H1 (cell line): Measurements from ENCODE around the gene RMND5A. TPM values are rescaled to one million over a fixed set of nuclear protein-coding genes. Genes with fewer than 3 reads are reported as not detected.

ENCODE experiments used
- CTCF ChIA-PET: fragments of 300-600 bp; sonication (Branson Sonifier 250); formaldehyde crosslinking; loops from one replicate; lab custom pipeline; 2021; ENCODE audit not compliant: partially characterized antibody; lab: Charles Lee
- POLR2A ChIA-PET: fragments of 300-600 bp; sonication (Branson Sonifier 250); formaldehyde crosslinking; loops from one replicate; lab custom pipeline; 2021; ENCODE audit warnings: inconsistent platforms; ENCODE audit not compliant: partially characterized antibody; lab: Charles Lee
- DNase-seq, 2 experiments: peaks; one replicate each; pipeline versions ENCODE4 v3.0.0 to v3.0.0-alpha.2; 2010 to 2022; ENCODE audit warnings: low spot score in 2 of 2, low read depth in 1 of 2, mixed read lengths in 1 of 2
- FAIRE-seq: peaks from 2 replicates; lab custom pipeline; 2011; peaks lifted over from hg19 to GRCh38; lab: Jason Lieb, UNC
- H2AFZ ChIP-seq: 2 replicates; pipeline ENCODE4 v1.8.1; 2012; ENCODE audit warnings: low read length, inconsistent platforms
- H2AK5ac ChIP-seq: 2 replicates; pipeline ENCODE4 v1.6.1; 2013; ENCODE audit warnings: low read depth, low read length
- H2BK120ac ChIP-seq: replicated peaks from 2 replicates; pipeline ENCODE3; 2013; ENCODE audit warnings: low read depth, low read length, inconsistent platforms
- H2BK12ac ChIP-seq: 2 replicates; pipeline ENCODE4 v1.6.1; 2013; ENCODE audit warnings: low read depth, low read length
- H2BK15ac ChIP-seq: 2 replicates; pipeline ENCODE4 v1.6.1; 2013; ENCODE audit warnings: low read length
- H2BK20ac ChIP-seq: 2 replicates; pipeline ENCODE4 v1.6.1; 2013; ENCODE audit warnings: low read length
- H2BK5ac ChIP-seq: 2 replicates; pipeline ENCODE4 v1.6.1; 2013; ENCODE audit warnings: low read depth, low read length
- H3K14ac ChIP-seq: 2 replicates; pipeline ENCODE4 v1.6.1; 2013; ENCODE audit warnings: inconsistent platforms; ENCODE audit not compliant: insufficient read length
- H3K18ac ChIP-seq: 2 replicates; pipeline ENCODE4 v1.6.1; 2013; ENCODE audit warnings: low read length; ENCODE audit errors: extremely low read depth
- H3K23ac ChIP-seq: 2 replicates; pipeline ENCODE4 v1.6.1; 2013; ENCODE audit warnings: inconsistent platforms; ENCODE audit not compliant: insufficient read length
- H3K23me2 ChIP-seq: 2 replicates; pipeline ENCODE4 v1.6.1; 2013; ENCODE audit warnings: low read depth, low read length
- H3K27ac ChIP-seq: 2 replicates; pipeline ENCODE4 v1.6.1; 2011; ENCODE audit warnings: low read depth, low read length, inconsistent platforms
- H3K27me3 ChIP-seq, 4 experiments: replicated peaks in 1 of 4; 1 replicate in 1 of 4; 2 replicates in 3 of 4; pipeline versions ENCODE4 v1.6.1 to v1.8.1; 2011 to 2013; ENCODE audit warnings: low read length in 3 of 4, mild to moderate bottlenecking in 3 of 4, inconsistent platforms in 2 of 4, mixed read lengths in 2 of 4, moderate library complexity in 1 of 4; ENCODE audit not compliant: control insufficient read depth in 3 of 4, insufficient read depth in 3 of 4; ENCODE audit errors: extremely low read depth in 1 of 4
- H3K36me3 ChIP-seq, 4 experiments: 2 replicates each; pipeline versions ENCODE4 v1.6.1 to v1.8.1; 2011 to 2013; ENCODE audit warnings: mild to moderate bottlenecking in 4 of 4, low read length in 3 of 4, moderate library complexity in 2 of 4, control low read depth in 1 of 4, inconsistent platforms in 1 of 4; ENCODE audit not compliant: insufficient read depth in 4 of 4, control insufficient read depth in 2 of 4
- H3K4ac ChIP-seq: replicated peaks from 2 replicates; pipeline ENCODE3; 2013; ENCODE audit warnings: low read length, low read depth, mixed read lengths, inconsistent platforms; ENCODE audit not compliant: insufficient read length
- H3K4me1 ChIP-seq, 4 experiments: replicated peaks in 1 of 4; 1 replicate in 1 of 4; 2 replicates in 3 of 4; pipeline versions ENCODE4 v1.6.1 to v1.8.1; 2011 to 2013; ENCODE audit warnings: low read length in 3 of 4, inconsistent platforms in 2 of 4, mixed read lengths in 1 of 4; ENCODE audit not compliant: insufficient read depth in 4 of 4, control insufficient read depth in 3 of 4
- H3K4me2 ChIP-seq, 2 experiments: 2 replicates each; pipeline versions ENCODE4 v1.6.1 to v1.8.1; 2011 to 2013; ENCODE audit warnings: low read depth in 2 of 2, low read length in 2 of 2, control low read depth in 1 of 2, inconsistent platforms in 1 of 2, mild to moderate bottlenecking in 1 of 2; ENCODE audit not compliant: insufficient read depth in 1 of 2
- H3K4me3 ChIP-seq, 4 experiments: fragments of 200-600, 300-600 bp in 1 of 4; sonication (generic), shearing (Covaris generic), sonication (Bioruptor Twin) in 1 of 4; 2 replicates each; pipeline versions ENCODE4 v1.5.1 to v1.8.1; 2011 to 2016; ENCODE audit warnings: low read length in 4 of 4, low read depth in 3 of 4, control low read depth in 2 of 4, inconsistent platforms in 2 of 4, mild to moderate bottlenecking in 2 of 4, mixed read lengths in 1 of 4, moderate library complexity in 1 of 4; ENCODE audit not compliant: insufficient read depth in 2 of 4; ENCODE audit errors: extremely low read depth in 1 of 4
- H3K56ac ChIP-seq: replicated peaks from 2 replicates; pipeline ENCODE3; 2013; ENCODE audit warnings: low read depth, mild to moderate bottlenecking, mixed read lengths, low read length, inconsistent platforms; ENCODE audit not compliant: insufficient read length
- H3K79me1 ChIP-seq: 2 replicates; pipeline ENCODE4 v1.6.1; 2013; ENCODE audit warnings: low read depth, low read length, control low read depth
- H3K79me2 ChIP-seq, 2 experiments: 2 replicates each; pipeline versions ENCODE4 v1.6.1 to v1.8.1; 2012 to 2013; ENCODE audit warnings: low read length in 2 of 2, mild to moderate bottlenecking in 2 of 2, inconsistent platforms in 1 of 2; ENCODE audit not compliant: insufficient read depth in 2 of 2, control insufficient read depth in 1 of 2
- H3K9ac ChIP-seq, 4 experiments: replicated peaks in 1 of 4; 1 replicate in 1 of 4; 2 replicates in 3 of 4; pipeline versions ENCODE4 v1.6.1 to v1.8.1; 2011 to 2013; ENCODE audit warnings: low read depth in 3 of 4, low read length in 3 of 4, control low read depth in 2 of 4, mild to moderate bottlenecking in 2 of 4, moderate library complexity in 2 of 4, inconsistent platforms in 1 of 4; ENCODE audit errors: extremely low read depth in 1 of 4
- H3K9me3 ChIP-seq, 2 experiments: 2 replicates each; pipeline versions ENCODE4 v1.6.1 to v1.8.1; 2012 to 2013; ENCODE audit warnings: mild to moderate bottlenecking in 2 of 2, moderate library complexity in 2 of 2, control low read depth in 1 of 2, inconsistent platforms in 1 of 2, low read depth in 1 of 2, low read length in 1 of 2, mixed read lengths in 1 of 2; ENCODE audit not compliant: insufficient read depth in 2 of 2
- H4K20me1 ChIP-seq, 2 experiments: replicated peaks in 1 of 2; 2 replicates each; pipeline versions ENCODE3 to v1.8.1; 2011 to 2013; ENCODE audit warnings: inconsistent platforms in 2 of 2, low read length in 2 of 2, mild to moderate bottlenecking in 1 of 2; ENCODE audit not compliant: insufficient read depth in 2 of 2, control insufficient read depth in 1 of 2
- H4K5ac ChIP-seq: 2 replicates; pipeline ENCODE4 v1.6.1; 2013; ENCODE audit warnings: low read length, low read depth, mixed read lengths, inconsistent platforms; ENCODE audit not compliant: insufficient read length
- H4K8ac ChIP-seq: 2 replicates; pipeline ENCODE4 v1.8.0; 2013; ENCODE audit warnings: mild to moderate bottlenecking, moderate library complexity, low read length, inconsistent platforms; ENCODE audit not compliant: insufficient read depth; ENCODE audit errors: extremely low read depth
- H4K91ac ChIP-seq: replicated peaks from 2 replicates; pipeline ENCODE3; 2013; ENCODE audit warnings: low read length, mixed read lengths, inconsistent platforms; ENCODE audit not compliant: insufficient read length
- ASH2L ChIP-seq: fragments of 200-600, 300-600 bp; sonication (generic); IDR thresholded peaks from one replicate; pipeline ENCODE4 v1.7.1; 2017; ENCODE audit warnings: low read length
- BRCA1 ChIP-seq: IDR thresholded peaks from 2 replicates; pipeline ENCODE4 v1.6.1; 2012; ENCODE audit warnings: low read depth, low read length, improper control_type of control experiment
- EP300 ChIP-seq, 2 experiments: IDR thresholded peaks; 1 replicate in 1 of 2; 2 replicates in 1 of 2; pipeline ENCODE4 v1.6.1; 2011 to 2012; ENCODE audit warnings: low read depth in 2 of 2, low read length in 2 of 2, mild to moderate bottlenecking in 2 of 2, borderline replicate concordance in 1 of 2, inconsistent platforms in 1 of 2, moderate library complexity in 1 of 2
- EZH2 ChIP-seq: fragments of 200-600 bp; sonication (generic); IDR thresholded peaks from 2 replicates; pipeline ENCODE4 v1.7.1; 2012; ENCODE audit warnings: low read depth, mild to moderate bottlenecking, moderate library complexity, low read length, inconsistent platforms; ENCODE audit not compliant: severe bottlenecking
- GABPA ChIP-seq: IDR thresholded peaks from 2 replicates; pipeline ENCODE4 v1.6.1; 2011; ENCODE audit warnings: mild to moderate bottlenecking, low read length, moderate library complexity, borderline replicate concordance; ENCODE audit not compliant: insufficient read depth
- KDM1A ChIP-seq: fragments of 200-600, 300-600 bp; sonication (generic); IDR thresholded peaks from 2 replicates; pipeline ENCODE4 v1.7.1; 2016; ENCODE audit warnings: mild to moderate bottlenecking, low read length, borderline replicate concordance
- RFX5 ChIP-seq: IDR thresholded peaks from 2 replicates; pipeline ENCODE4 v1.6.1; 2011; ENCODE audit warnings: low read depth, low read length, improper control_type of control experiment, borderline replicate concordance
- RNF2 ChIP-seq: fragments of 200-900, 300-1000 bp; sonication (generic); IDR thresholded peaks from 2 replicates; pipeline ENCODE4 v1.7.1; 2016; ENCODE audit warnings: borderline replicate concordance, low read depth, mild to moderate bottlenecking, antibody characterized with exemption, low read length; ENCODE audit not compliant: poor library complexity, severe bottlenecking; ENCODE audit errors: missing control alignments
- WGBS, 2 experiments: shearing (Covaris generic) in 1 of 2; methylation state at CpG; one replicate each; pipeline versions ENCODE4 v1.1.6 to v1.1.7; 2013 to 2015; ENCODE audit warnings: low lambda C conversion rate in 2 of 2, mixed read lengths in 2 of 2, inconsistent platforms in 1 of 2, low coverage in 1 of 2, missing lambda C conversion rate in 1 of 2; ENCODE audit not compliant: insufficient replicate concordance in 2 of 2, insufficient coverage in 1 of 2, insufficient read length in 1 of 2; ENCODE audit errors: extremely low coverage in 1 of 2, missing lambda C conversion rate in 1 of 2; 5-methylcytosine and 5-hydroxymethylcytosine counted together
- polyA plus RNA-seq, 7 experiments: library from polyadenylated mRNA; depleted of rRNA in 3 of 7; stranded (reverse) in 5 of 7; unstranded in 2 of 7; fragments of >200 nt in 5 of 7; fragments of 200-250 nt in 2 of 7; gene quantifications; 1 replicate in 5 of 7; 2 replicates in 1 of 7; 4 replicates in 1 of 7; pipeline versions ENCODE4 v1.2.1 to v1.2.3, GENCODE V29; 2011 to 2013; ENCODE audit warnings: missing spikeins in 2 of 7, mixed read lengths in 2 of 7
- total RNA-seq: library from RNA; stranded (reverse); fragmentation: NEBNext Ultra II Directional; extraction: Animal tissue kit (Norgen Biotek cat#: 25700); gene quantifications from 2 replicates; pipeline ENCODE4 v1.2.1, GENCODE V29; 2021
- TF ChIP-seq, protein P1 (sequence below): IDR thresholded peaks from 2 replicates; pipeline ENCODE4 v1.6.1; 2011; ENCODE audit warnings: low read length, improper control_type of control experiment
- TF ChIP-seq, protein P2 (sequence below): IDR thresholded peaks from 2 replicates; pipeline ENCODE4 v1.6.1; 2012; ENCODE audit warnings: inconsistent platforms

The RMND5A gene
- total and polyA plus RNA-seq, 2 of the 8 experiments (the other 6 are each of a cell fraction or from before 2014, with no cell fraction given), result 21.0 to 66.2 TPM

DNA sequence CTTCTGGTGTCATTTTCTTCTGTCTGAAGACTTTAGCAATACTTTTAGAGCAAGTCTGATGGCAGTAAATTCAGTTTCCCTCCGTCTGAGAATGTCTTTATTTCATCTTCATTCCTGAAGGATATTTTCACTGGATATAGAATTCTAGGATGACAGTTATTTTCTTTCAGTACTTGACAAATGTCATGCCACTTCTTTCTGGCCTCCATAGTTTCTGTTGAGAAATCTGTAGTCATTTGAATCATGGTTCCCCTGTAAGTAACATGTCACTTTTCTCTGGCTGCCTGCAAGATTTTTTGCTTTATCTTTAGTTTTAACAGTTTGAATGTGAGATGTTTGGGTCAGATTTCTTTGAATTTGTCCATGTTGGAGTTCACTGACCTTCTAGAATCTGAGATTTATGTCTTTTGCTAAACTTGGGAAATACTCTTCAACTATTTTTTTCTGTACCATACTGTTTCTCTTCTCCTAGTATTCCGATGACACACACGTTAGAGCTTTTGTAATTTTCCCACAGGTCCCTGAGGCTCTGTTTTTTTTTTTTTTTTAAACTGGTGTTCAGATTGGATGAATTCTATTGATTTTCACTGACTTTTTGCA, 30.2 kb downstream of the RMND5A start:
- Histone ChIP-seq H3K4me3 (no peak overlapping the region), H2AFZ (no peak overlapping the region)
- TF ChIP-seq KDM1A, result no peak
- TF ChIP-seq EZH2, result no peak
- TF ChIP-seq BRCA1, result no peak
- TF ChIP-seq, protein P1, sequence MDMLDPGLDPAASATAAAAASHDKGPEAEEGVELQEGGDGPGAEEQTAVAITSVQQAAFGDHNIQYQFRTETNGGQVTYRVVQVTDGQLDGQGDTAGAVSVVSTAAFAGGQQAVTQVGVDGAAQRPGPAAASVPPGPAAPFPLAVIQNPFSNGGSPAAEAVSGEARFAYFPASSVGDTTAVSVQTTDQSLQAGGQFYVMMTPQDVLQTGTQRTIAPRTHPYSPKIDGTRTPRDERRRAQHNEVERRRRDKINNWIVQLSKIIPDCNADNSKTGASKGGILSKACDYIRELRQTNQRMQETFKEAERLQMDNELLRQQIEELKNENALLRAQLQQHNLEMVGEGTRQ, result no peak
- no peak for TF ChIP-seq EP300 (IDR thresholded peaks at IDR 0.05; ENCODE audit: borderline replicate concordance in 1 of 2, low read depth in 2 of 2, low read length in 2 of 2)
- no peak for TF ChIP-seq ASH2L
- no peak for TF ChIP-seq RNF2
- no peak for TF ChIP-seq RFX5
- TF ChIP-seq GABPA, result no peak
- TF ChIP-seq, protein P2, sequence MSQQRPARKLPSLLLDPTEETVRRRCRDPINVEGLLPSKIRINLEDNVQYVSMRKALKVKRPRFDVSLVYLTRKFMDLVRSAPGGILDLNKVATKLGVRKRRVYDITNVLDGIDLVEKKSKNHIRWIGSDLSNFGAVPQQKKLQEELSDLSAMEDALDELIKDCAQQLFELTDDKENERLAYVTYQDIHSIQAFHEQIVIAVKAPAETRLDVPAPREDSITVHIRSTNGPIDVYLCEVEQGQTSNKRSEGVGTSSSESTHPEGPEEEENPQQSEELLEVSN, result no peak

More for the DNA sequence above, 30.2 kb downstream of the RMND5A start:
- no peak overlapping the region for H4K5ac ChIP-seq
- no peak overlapping the region for H3K18ac ChIP-seq
- no peaks in the 10 kb centered on the region for H3K79me1 ChIP-seq
- no peak overlapping the region for H2BK12ac ChIP-seq
- no peak overlapping the region for H2BK20ac ChIP-seq
- H2BK120ac ChIP-seq, result no peak overlapping the region
- H2AK5ac ChIP-seq, result no peak overlapping the region
- H4K8ac ChIP-seq, result no peak overlapping the region
- H3K4ac ChIP-seq, result no peak overlapping the region
- H2BK15ac ChIP-seq, result no peak overlapping the region
- no peak overlapping the region for H2BK5ac ChIP-seq
- peaks cover 2% of the 10 kb centered on the region in 2 experiments for H4K20me1 ChIP-seq
- H3K23ac ChIP-seq, result no peak overlapping the region
- FAIRE-seq (no peak), DNase-seq (no peak)
- H3K27me3 ChIP-seq, result no peaks in the 10 kb centered on the region
- H4K91ac ChIP-seq, result no peak overlapping the region
- CTCF ChIA-PET, result interaction anchor here (0.7 kb wide), 1 partner anchor 15 kb away, joined by 3 read pairs; no protein-coding TSS in a partner anchor
- POLR2A ChIA-PET, result no interaction called here
- H3K36me3 ChIP-seq, result peaks cover 7 to 36% (median 11%) of the 10 kb centered on the region in 4 experiments; a peak in 6 of 8 replicates
- peaks cover 0 to 2% (median 0%) of the 10 kb centered on the region in 4 experiments; a peak in 1 of 7 replicates for H3K4me1 ChIP-seq
- H3K27ac ChIP-seq, result no peak overlapping the region
- H3K9ac ChIP-seq, result no peak overlapping the region
- no peak overlapping the region for H3K14ac ChIP-seq
- 98% methylated on average over 3 of the region's 3 CpGs; no CpG with 5 or more reads in 1 of the 2 experiments for WGBS, 2 experiments
- H3K56ac ChIP-seq, result no peak overlapping the region
- peaks cover 2 to 67% of the 10 kb centered on the region in 2 experiments; a peak in 3 of 4 replicates for H3K79me2 ChIP-seq
- H3K4me2 ChIP-seq, result no peak overlapping the region
- peaks cover 0 to 9% of the 10 kb centered on the region in 2 experiments; a peak in 3 of 4 replicates for H3K9me3 ChIP-seq
- H3K23me2 ChIP-seq, result no peaks in the 10 kb centered on the region
